K562 (cell line): ENCODE results near the gene RUSC2. TPM values are rescaled to one million over a fixed set of nuclear protein-coding genes. Genes with fewer than 3 reads are reported as not detected.

ENCODE experiments used
- ATAC-seq: fragments of 200-7000 bp; cut with Tn5 transposase; 3 replicates; pipeline ENCODE4 v1.9.1; 2020; ENCODE audit warnings: moderate library complexity
- BruUV-seq: library from RNA; stranded (reverse); fragments of 400-500 nt; replicated peaks from 2 replicates; lab custom pipeline; 2021; lab: Mats Ljungman, UMichigan
- CTCF ChIA-PET: fragments of 300-600 bp; formaldehyde crosslinking; extraction: SDS; loops from one replicate; lab custom pipeline; 2021; ENCODE audit warnings: low intra/inter-chr PET ratio; lab: Yijun Ruan, JAX
- POLR2A ChIA-PET: fragments of 300-600, 350-650 bp; sonication (Branson Sonifier 250); formaldehyde crosslinking; extraction: SDS; loops from one replicate; lab custom pipeline; 2021; ENCODE audit warnings: antibody characterized with exemption, inconsistent platforms; lab: Yijun Ruan, JAX
- DNase-seq, 4 experiments: peaks; one replicate each; pipeline versions ENCODE4 v3.0.0 to v3.0.0-alpha.2; 2011 to 2018; ENCODE audit warnings: low spot score in 3 of 4, mixed read lengths in 3 of 4; ENCODE audit errors: extremely low read depth in 1 of 4
- FAIRE-seq: peaks from 2 replicates; lab custom pipeline; 2011; peaks lifted over from hg19 to GRCh38; lab: Jason Lieb, UNC
- H2AFZ ChIP-seq: 2 replicates; pipeline ENCODE4 v1.6.0; 2011; ENCODE audit warnings: low read depth, low read length, control low read depth, inconsistent platforms
- H3K27ac ChIP-seq: fragments of 200-600 bp; 3 replicates; pipeline ENCODE4 v1.8.0; 2011; ENCODE audit warnings: low read depth, mild to moderate bottlenecking, control low read depth, inconsistent platforms, low read length, moderate library complexity, mixed read lengths; ENCODE audit errors: extremely low read depth
- H3K27me3 ChIP-seq, 2 experiments: fragments of 300-600 bp in 1 of 2; 2 replicates in 1 of 2; 3 replicates in 1 of 2; pipeline versions ENCODE4 v1.6.0 to v1.8.0; 2011; ENCODE audit warnings: inconsistent platforms in 2 of 2, low read length in 2 of 2, mild to moderate bottlenecking in 1 of 2, mixed read lengths in 1 of 2, moderate library complexity in 1 of 2; ENCODE audit not compliant: control insufficient read depth in 2 of 2, insufficient read depth in 2 of 2
- H3K36me3 ChIP-seq: fragments of 300-600 bp; 3 replicates; pipeline ENCODE4 v1.8.0; 2011; ENCODE audit warnings: mild to moderate bottlenecking, low read length, inconsistent platforms; ENCODE audit not compliant: control insufficient read depth, insufficient read depth
- H3K4me1 ChIP-seq, 2 experiments: fragments of 200-600 bp in 1 of 2; replicated peaks in 1 of 2; 2 replicates in 1 of 2; 3 replicates in 1 of 2; pipeline versions ENCODE4 v1.5.1 to v1.8.0; 2011; ENCODE audit warnings: inconsistent platforms in 2 of 2, low read length in 2 of 2, mild to moderate bottlenecking in 1 of 2, mixed read lengths in 1 of 2, moderate library complexity in 1 of 2; ENCODE audit not compliant: control insufficient read depth in 2 of 2, insufficient read depth in 2 of 2
- H3K4me2 ChIP-seq: 2 replicates; pipeline ENCODE4 v1.6.1; 2011; ENCODE audit warnings: low read length, control low read depth, inconsistent platforms, mixed read lengths; ENCODE audit not compliant: insufficient read depth
- H3K4me3 ChIP-seq: fragments of 200-600 bp; sonication (generic), shearing (Covaris generic); 2 replicates; pipeline ENCODE4 v1.5.1; 2016; ENCODE audit warnings: control low read depth, inconsistent platforms
- H3K79me2 ChIP-seq: fragments of 200-600 bp; 3 replicates; pipeline ENCODE4 v1.8.0; 2011; ENCODE audit warnings: low read length, inconsistent platforms; ENCODE audit not compliant: control insufficient read depth, insufficient read depth
- H3K9ac ChIP-seq, 2 experiments: 2 replicates each; pipeline versions ENCODE4 v1.6.0 to v1.6.1; 2011; ENCODE audit warnings: low read depth in 2 of 2, low read length in 2 of 2, control low read depth in 1 of 2, inconsistent platforms in 1 of 2, mild to moderate bottlenecking in 1 of 2, mixed read lengths in 1 of 2; ENCODE audit not compliant: insufficient read depth in 1 of 2
- H3K9me1 ChIP-seq: one replicate; pipeline ENCODE4 v1.6.0; 2011; ENCODE audit warnings: inconsistent platforms, mild to moderate bottlenecking, low read length, moderate library complexity; ENCODE audit not compliant: control insufficient read depth, insufficient read depth
- H3K9me3 ChIP-seq: replicated peaks from 2 replicates; pipeline ENCODE4 v1.5.1; 2011; ENCODE audit warnings: low read depth, low read length, inconsistent platforms; ENCODE audit not compliant: control insufficient read depth, insufficient read depth
- H4K20me1 ChIP-seq: replicated peaks from 2 replicates; pipeline ENCODE4 v1.6.1; 2011; ENCODE audit warnings: low read length, inconsistent platforms, mixed read lengths; ENCODE audit not compliant: control insufficient read depth, insufficient read depth
- DPF2 ChIP-seq: fragments of 450-650 bp; IDR thresholded peaks from 2 replicates; pipeline ENCODE4 v1.6.1; 2016
- HMBOX1 ChIP-seq: sonication (generic); IDR thresholded peaks from 2 replicates; pipeline ENCODE4 v1.6.1; 2016
- ZNF318 ChIP-seq, 2 experiments: fragments of 450-650 bp; IDR thresholded peaks; 2 replicates each; pipeline ENCODE4 v1.6.1; 2016; ENCODE audit warnings: mild to moderate bottlenecking in 2 of 2, borderline replicate concordance in 1 of 2, low read depth in 1 of 2, moderate library complexity in 1 of 2
- WGBS: fragments of 100-300 bp; shearing (Covaris generic); methylation state at CpG from one replicate; pipeline ENCODE4 v1.1.6; 2016; ENCODE audit warnings: low coverage, mixed read lengths; ENCODE audit not compliant: insufficient coverage; ENCODE audit errors: missing lambda C conversion rate; 5-methylcytosine and 5-hydroxymethylcytosine counted together
- in situ Hi-C: fragments of 300-500 bp; cut with MboI; formaldehyde crosslinking; loops from 4 replicates; pipeline ENCODE4 v1.15.0; 2018; ENCODE audit warnings: inconsistent platforms, mixed read lengths
- intact Hi-C: fragments of 100-400 bp; cut with micrococcal nuclease; formaldehyde crosslinking; loops from 2 replicates; pipeline ENCODE4 v1.14.2; 2022
- polyA plus RNA-seq, 8 experiments: library from polyadenylated mRNA; depleted of rRNA in 4 of 8; stranded (reverse) in 5 of 8; unstranded in 3 of 8; fragments of >200 nt; fragmentation: Nextera tagmentation in 2 of 8; fragmentation: Illumina TruSeq in 1 of 8; extraction: Ambion mirVana in 2 of 8; extraction: Trizol in 1 of 8; gene quantifications; 2 replicates each; pipeline versions ENCODE4 v1.2.1 to v1.2.3, GENCODE V29; 2011 to 2014; ENCODE audit warnings: inconsistent platforms in 1 of 8, missing spikeins in 1 of 8
- total RNA-seq, 7 experiments: library from RNA; depleted of rRNA in 6 of 7; stranded (reverse); fragments of >200 nt in 6 of 7; fragmentation: Illumina TruSeq in 2 of 7; extraction: Trizol in 2 of 7; gene quantifications; 2 replicates each; pipeline versions ENCODE4 v1.2.1 to v1.2.3, GENCODE V29; 2011 to 2021; ENCODE audit warnings: low replicate concordance in 1 of 7

The RUSC2 gene
- total and polyA plus RNA-seq, 9 of the 15 experiments (the other 6 are each of a cell fraction or from before 2014, with no cell fraction given), result 0.08 to 12.8 (median 3.1) TPM

GRCh38 chr9:35518981-35519679, 29.2 kb downstream of the RUSC2 start:
- no peaks in the 10 kb centered on the region; a peak in 1 of 5 replicates for H3K4me1 ChIP-seq

GRCh38 chr9:35519692-35520363, 29.9 kb downstream of the RUSC2 start:
- DNase-seq (no peak), ATAC-seq (no peak), FAIRE-seq (no peak)
- no peaks in the 10 kb centered on the region for H3K9me1 ChIP-seq
- H3K4me3 ChIP-seq, result no peak overlapping the region
- 67% methylated on average over 1 of the region's 1 CpG for WGBS
- POLR2A ChIA-PET, result interaction anchor here (0.6 to 4.0 kb wide), 2 partner anchors 14 to 728 kb away, joined by 3 to 10 read pairs; no protein-coding TSS in a partner anchor
- H3K4me1 ChIP-seq, result no peaks in the 10 kb centered on the region; a peak in 1 of 5 replicates
- no peak overlapping the region for H3K27ac ChIP-seq
- BruUV-seq, result no TSS peak
- H3K4me2 ChIP-seq, result no peak overlapping the region
- CTCF ChIA-PET, result no interaction called here
- H3K79me2 ChIP-seq, result no peaks in the 10 kb centered on the region; the same call in 2 of the 3 replicates
- no peaks in the 10 kb centered on the region for H3K9me3 ChIP-seq
- H3K27me3 ChIP-seq, result no peaks in the 10 kb centered on the region
- no peak overlapping the region for H2AFZ ChIP-seq
- no peaks in the 10 kb centered on the region; the same call in 2 of the 3 replicates for H3K36me3 ChIP-seq
- intact Hi-C loops, result no loop called here
- H4K20me1 ChIP-seq, result no peaks in the 10 kb centered on the region
- H3K9ac ChIP-seq, result no peak overlapping the region
- in situ Hi-C loops, result no loop called here
- no peak for TF ChIP-seq HMBOX1
- TF ChIP-seq ZNF318 (IDR thresholded peaks at IDR 0.05; ENCODE audit: borderline replicate concordance in 1 of 2, low read depth in 1 of 2), result no peak

More at GRCh38 chr9:35518981-35519679, 29.2 kb downstream of the RUSC2 start:
- DNase-seq, result no peak
- intact Hi-C loops, result no loop called here
- ATAC-seq, result no peak
- Histone ChIP-seq H3K36me3 (no peaks in the 10 kb centered on the region; the same call in 2 of the 3 replicates), H3K27me3 (no peaks in the 10 kb centered on the region), H3K9me1 (no peaks in the 10 kb centered on the region), H3K9me3 (no peaks in the 10 kb centered on the region), H3K9ac (no peak overlapping the region), H3K4me2 (no peak overlapping the region), H3K79me2 (no peaks in the 10 kb centered on the region; the same call in 1 of the 3 replicates), H3K4me3 (no peak overlapping the region), H2AFZ (no peak overlapping the region), H4K20me1 (no peaks in the 10 kb centered on the region), H3K27ac (no peak overlapping the region)
- FAIRE-seq, result no peak
- in situ Hi-C loops, result no loop called here
- CTCF ChIA-PET, result no interaction called here
- no peak for TF ChIP-seq DPF2
- POLR2A ChIA-PET, result interaction anchor here (0.8 to 4.0 kb wide), 3 partner anchors 9 to 15 kb away, joined by 3 to 10 read pairs (median 6); no protein-coding TSS in a partner anchor
- BruUV-seq, result no TSS peak
- 90% methylated on average over 5 of the region's 5 CpGs for WGBS
